GM10847 (cell line): ENCODE measurements around the gene ANKRD30A.

Experiments
- POLR2A ChIP-seq: IDR thresholded peaks from 2 replicates; pipeline ENCODE4 v1.6.1; 2011; ENCODE audit not compliant: insufficient read length; ENCODE audit errors: extremely low read depth

Gene ANKRD30A, protein sequence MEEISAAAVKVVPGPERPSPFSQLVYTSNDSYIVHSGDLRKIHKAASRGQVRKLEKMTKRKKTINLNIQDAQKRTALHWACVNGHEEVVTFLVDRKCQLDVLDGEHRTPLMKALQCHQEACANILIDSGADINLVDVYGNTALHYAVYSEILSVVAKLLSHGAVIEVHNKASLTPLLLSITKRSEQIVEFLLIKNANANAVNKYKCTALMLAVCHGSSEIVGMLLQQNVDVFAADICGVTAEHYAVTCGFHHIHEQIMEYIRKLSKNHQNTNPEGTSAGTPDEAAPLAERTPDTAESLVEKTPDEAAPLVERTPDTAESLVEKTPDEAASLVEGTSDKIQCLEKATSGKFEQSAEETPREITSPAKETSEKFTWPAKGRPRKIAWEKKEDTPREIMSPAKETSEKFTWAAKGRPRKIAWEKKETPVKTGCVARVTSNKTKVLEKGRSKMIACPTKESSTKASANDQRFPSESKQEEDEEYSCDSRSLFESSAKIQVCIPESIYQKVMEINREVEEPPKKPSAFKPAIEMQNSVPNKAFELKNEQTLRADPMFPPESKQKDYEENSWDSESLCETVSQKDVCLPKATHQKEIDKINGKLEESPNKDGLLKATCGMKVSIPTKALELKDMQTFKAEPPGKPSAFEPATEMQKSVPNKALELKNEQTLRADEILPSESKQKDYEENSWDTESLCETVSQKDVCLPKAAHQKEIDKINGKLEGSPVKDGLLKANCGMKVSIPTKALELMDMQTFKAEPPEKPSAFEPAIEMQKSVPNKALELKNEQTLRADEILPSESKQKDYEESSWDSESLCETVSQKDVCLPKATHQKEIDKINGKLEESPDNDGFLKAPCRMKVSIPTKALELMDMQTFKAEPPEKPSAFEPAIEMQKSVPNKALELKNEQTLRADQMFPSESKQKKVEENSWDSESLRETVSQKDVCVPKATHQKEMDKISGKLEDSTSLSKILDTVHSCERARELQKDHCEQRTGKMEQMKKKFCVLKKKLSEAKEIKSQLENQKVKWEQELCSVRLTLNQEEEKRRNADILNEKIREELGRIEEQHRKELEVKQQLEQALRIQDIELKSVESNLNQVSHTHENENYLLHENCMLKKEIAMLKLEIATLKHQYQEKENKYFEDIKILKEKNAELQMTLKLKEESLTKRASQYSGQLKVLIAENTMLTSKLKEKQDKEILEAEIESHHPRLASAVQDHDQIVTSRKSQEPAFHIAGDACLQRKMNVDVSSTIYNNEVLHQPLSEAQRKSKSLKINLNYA (N-terminal part only)

DNA sequence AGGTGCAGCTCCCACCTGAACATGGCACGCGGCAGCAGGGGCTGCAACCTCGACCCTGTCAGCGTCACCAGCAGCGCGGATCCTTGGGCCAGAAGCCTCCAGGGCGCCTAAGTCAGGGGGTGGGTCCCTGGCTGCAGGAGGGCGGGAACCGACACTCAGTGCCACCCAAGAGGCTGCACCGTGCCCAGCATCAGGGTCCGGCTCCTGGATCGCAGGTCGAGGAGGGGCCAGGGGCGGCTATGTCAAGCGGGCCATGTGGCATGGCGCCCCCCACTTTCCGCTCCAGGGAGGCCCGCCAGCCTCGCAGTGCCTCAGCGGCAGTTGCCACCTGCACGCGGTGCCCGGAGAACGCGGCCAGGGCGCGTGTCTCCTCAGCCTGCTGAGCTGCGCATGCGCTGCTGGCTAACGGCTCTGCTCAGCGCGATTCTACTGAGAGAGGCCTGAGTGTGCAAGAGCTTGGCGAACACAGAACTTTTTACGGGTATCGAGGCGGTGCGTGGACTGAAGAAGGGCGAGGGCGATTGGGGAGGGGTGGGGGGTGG, at the start of gene ANKRD30A:
TSS of gene ANKRD30A (plus strand) at position 408 of the 542 bp plus-strand sequence. CDS start 190 bp downstream, outside the sequence.
- TF ChIP-seq POLR2A: no peak

GRCh38 chr10:37095792-37096573, 29.4 kb upstream of the ANKRD30A start:
- TF ChIP-seq POLR2A: no peak

DNA sequence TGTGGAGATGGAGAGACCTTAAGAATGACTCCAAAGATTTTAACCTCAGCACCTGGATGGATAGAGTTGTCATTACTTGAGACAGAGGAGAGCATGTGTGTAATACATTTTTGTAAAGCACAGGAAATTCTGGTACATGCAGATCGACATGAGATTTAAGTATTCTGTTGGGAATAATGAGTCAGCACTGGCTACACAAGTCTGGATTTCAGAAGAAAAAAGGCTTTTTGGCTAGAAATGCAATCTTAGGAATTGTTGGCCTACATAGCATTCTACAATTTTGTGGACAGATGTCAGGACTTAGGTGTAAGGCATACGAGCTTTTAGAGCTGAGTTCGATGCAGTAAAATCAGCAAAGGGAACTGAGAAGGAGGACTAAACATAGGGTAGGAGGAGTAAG, 24.1 kb upstream of the ANKRD30A start:
- TF ChIP-seq POLR2A: no peak

- TF ChIP-seq POLR2A: no peak
Measured at GRCh38 chr10:37109000-37109399, 16.4 kb upstream of the ANKRD30A start.

DNA sequence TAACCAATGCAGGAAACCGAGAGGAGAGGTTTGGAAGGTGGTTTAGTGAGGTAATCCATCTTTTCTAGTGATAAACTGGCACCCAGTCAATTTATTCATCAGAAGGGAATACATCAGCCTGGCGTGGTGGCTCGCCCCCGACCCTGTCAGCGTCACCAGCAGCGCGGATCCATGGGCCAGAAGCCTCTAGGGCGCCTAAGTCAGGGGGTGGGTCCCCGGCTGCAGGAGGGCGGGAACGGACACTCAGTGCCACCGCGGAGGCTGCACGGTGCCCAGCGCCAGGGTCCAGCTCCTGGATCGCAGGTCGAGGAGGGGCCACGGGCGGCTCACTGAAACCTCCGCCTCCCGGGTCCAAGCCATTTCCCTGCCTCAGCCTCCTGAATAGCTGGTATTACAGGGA, 866 bp upstream of the ANKRD30A start:
- no peak for TF ChIP-seq POLR2A

GRCh38 chr10:37125921-37126320, 523 bp downstream of the ANKRD30A start:
- no peak for TF ChIP-seq POLR2A

- TF ChIP-seq POLR2A: no peak
Measured at GRCh38 chr10:37146443-37146842, 21.0 kb downstream of the ANKRD30A start.

DNA sequence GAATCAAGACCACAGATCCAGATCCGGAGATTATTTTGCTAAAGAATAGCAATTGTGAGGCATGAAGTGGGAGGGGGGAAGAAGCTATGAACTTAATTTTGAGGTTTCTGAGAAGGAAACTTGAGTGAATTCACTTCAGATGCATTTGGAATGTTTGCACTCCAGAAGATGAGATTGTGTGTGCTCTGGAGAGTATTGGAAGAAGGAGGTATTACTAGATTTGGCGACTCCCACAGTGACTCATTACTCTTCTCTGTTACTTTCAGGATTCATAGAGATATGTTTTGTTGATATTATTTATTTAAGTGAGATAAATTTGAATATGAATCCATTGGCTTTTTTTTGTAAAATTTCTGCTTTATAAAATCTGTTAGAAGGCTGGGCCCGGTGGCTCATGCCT, 80.7 kb downstream of the ANKRD30A start:
- no peak for TF ChIP-seq POLR2A

- TF ChIP-seq POLR2A: no peak
Measured at GRCh38 chr10:37220866-37221265, 95.5 kb downstream of the ANKRD30A start.

GRCh38 chr10:37222046-37222445, 96.6 kb downstream of the ANKRD30A start:
- no peak for TF ChIP-seq POLR2A

DNA sequence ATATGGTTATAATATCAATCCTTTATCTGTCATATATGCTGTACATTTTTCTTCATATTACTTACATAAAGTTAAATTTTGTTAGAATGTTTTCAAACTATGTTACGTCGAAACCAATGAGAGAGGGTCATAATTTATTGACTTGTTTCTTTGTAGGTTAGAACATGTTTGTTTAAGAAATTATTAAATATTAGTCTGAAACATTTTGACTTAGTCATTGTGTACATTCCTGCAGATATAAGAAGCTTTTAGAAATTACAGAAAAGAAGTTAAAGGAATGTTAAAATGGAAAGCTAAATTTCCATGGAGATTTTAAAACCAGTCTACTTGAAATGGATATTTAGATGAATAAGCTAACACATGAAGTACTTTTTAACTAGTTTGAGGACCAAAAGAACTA, 99.8 kb downstream of the ANKRD30A start:
- TF ChIP-seq POLR2A: no peak

- no peak for TF ChIP-seq POLR2A
Measured at GRCh38 chr10:37226524-37226923, 101.1 kb downstream of the ANKRD30A start.

DNA sequence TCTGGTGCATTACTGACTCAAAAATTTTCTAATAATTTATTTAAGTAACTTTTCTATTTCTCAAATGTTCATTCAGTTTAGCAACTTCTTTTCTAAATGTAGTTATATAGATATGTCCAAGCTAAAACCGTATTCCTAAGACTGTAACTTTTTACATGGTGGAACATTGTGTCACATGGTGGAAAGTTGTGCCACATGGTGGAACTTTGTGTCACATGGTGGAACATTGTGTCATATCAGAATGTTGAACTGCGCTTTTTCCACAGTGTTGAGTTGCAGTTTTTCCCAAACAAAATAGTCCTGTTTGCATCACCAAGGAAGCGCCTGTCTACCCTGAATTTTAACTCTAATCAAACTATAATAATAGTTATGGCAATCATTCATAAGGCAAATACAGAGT, 109.3 kb downstream of the ANKRD30A start:
- TF ChIP-seq POLR2A: no peak

DNA sequence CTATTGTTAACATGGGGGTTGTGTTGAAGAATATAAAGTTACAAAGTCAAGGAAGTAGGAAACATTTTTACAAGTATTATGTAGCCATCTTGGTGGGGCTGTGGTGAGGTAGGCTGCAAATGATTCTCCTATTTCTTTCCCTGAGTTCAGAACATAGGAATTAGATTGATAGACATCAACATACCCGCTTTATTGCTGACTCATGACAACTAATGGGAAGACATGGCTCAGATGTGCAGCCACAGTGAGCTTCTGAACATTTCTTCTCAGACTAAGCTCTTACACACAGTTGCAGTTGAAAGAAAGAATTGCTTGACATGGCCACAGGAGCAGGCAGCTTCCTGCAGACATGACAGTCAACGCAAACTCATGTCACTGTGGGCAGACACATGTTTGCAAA, 110.7 kb downstream of the ANKRD30A start:
- TF ChIP-seq POLR2A: no peak

DNA sequence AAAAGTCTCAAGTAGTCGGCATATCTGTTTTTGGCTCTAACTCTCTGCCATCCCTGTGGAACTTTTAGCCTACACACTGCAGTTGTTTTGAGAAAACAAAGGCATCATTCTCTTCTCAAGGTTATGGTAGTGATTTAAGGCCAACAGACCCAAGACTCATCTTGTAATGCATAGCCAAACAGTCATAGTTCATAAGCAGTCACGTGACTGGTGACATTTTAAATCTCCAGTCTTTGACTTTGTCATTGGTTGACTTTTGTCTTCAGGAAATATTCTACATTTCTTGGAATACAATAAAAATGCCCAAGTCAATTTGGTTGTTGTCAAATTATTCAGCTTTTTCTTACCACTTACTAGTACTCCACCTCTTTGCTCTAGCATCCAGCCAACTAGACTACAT, 114.8 kb downstream of the ANKRD30A start:
- TF ChIP-seq POLR2A: no peak

DNA sequence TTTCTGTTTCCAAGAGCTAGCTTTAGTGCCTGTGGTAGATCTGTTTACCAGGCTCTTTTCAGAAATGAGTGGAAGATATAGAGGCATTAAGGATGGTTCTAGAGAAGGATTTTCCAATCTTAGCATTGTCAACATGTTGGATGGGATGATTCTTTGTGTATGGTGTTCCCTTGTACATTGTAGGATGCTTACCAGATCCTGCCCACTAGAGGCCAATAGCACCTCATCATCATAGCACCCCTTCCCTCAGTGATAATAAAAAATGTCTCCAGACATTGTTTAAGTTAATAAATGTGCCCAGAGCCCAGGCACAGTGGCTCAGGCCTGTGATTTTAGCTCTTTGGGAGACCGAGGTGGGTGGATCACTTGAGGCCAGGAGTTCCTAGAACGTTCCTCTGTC, 121.2 kb downstream of the ANKRD30A start:
- TF ChIP-seq POLR2A: no peak
